ENCODE data around the gene CRYBB1. TPM values are rescaled to one million over a fixed set of nuclear protein-coding genes. Genes with fewer than 3 reads are reported as not detected.

The CRYBB1 gene
- total RNA-seq, 4 donors from 2014 or later = 0.42 TPM; not detected in 3

DNA sequence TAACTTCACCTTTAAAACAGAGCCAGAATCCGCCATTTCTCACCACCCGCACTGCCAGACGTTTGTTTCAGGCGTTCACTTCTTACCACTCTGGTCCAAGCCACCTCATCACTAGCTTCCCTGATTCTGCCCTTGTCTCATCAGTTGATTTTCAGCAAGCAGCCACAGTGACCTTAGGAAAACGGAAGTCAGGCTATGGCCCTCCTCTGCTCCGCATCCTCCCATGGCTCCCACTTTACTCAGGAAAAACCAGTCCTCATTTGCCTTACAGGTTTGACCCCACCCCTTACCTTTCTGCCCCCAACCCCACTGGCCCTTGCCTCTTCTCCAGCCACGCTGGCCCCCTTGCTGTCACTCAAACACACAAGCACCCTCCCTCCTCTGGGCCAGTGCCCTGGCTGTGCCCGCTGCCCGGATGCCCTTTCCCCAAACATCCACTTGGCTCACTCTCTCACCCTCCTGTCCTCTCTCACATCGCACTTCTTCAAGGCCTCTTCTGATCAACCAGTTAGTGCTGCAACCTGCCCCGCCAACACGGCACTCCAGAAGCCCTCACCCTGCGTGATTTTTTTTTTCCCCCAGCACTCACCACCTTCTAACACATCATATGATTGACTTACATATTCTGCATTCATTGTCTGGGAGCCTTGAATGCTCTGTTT lies 46.8 kb downstream of the CRYBB1 start:
- WGBS, 2 donors = 82 to 89% methylated on average over 13 of the region's 13 CpGs
- no peak for TF ChIP-seq POLR2A (IDR thresholded peaks at IDR 0.05)
- TF ChIP-seq, protein P1, sequence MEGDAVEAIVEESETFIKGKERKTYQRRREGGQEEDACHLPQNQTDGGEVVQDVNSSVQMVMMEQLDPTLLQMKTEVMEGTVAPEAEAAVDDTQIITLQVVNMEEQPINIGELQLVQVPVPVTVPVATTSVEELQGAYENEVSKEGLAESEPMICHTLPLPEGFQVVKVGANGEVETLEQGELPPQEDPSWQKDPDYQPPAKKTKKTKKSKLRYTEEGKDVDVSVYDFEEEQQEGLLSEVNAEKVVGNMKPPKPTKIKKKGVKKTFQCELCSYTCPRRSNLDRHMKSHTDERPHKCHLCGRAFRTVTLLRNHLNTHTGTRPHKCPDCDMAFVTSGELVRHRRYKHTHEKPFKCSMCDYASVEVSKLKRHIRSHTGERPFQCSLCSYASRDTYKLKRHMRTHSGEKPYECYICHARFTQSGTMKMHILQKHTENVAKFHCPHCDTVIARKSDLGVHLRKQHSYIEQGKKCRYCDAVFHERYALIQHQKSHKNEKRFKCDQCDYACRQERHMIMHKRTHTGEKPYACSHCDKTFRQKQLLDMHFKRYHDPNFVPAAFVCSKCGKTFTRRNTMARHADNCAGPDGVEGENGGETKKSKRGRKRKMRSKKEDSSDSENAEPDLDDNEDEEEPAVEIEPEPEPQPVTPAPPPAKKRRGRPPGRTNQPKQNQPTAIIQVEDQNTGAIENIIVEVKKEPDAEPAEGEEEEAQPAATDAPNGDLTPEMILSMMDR (IDR thresholded peaks at IDR 0.05) = no peak
- intact Hi-C loops (cut with DNase I; ENCODE audit: low total_unique reads) = no loop called here

DNA sequence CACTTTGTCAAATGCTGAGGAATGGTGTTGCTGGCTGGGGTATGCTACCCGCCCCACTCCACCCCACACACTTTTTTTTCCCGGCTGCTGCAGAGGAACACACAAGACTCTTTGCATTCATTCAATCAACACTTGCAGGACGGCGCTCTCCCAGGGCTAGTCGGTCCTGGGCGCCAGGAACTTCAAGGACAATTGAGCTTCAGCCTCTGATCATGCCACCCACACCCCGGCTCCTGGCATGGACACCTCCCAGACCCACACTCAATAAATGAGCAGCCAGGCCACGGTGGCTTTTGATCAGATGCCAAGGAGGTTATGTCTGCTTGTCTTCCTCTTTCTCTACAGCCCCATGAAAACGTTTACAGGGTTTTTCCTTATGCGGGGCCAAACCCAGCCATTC lies 47.7 kb downstream of the CRYBB1 start:
- no peak for DNase-seq (ENCODE audit: low spot score in 2 of 2)
- H3K4me3 ChIP-seq (ENCODE audit: low read depth, poor library complexity, severe bottlenecking) = no peak overlapping the region
- intact Hi-C loops (cut with DNase I; ENCODE audit: low total_unique reads) = no loop called here
- WGBS, 2 donors = 33 to 38% methylated on average over 10 of the region's 10 CpGs
- no peak for TF ChIP-seq POLR2A (IDR thresholded peaks at IDR 0.05)
- TF ChIP-seq, protein P1 (IDR thresholded peaks at IDR 0.05) = no peak

More for the DNA sequence above, 46.8 kb downstream of the CRYBB1 start:
- H3K4me3 ChIP-seq (ENCODE audit: low read depth, poor library complexity, severe bottlenecking) = no peak overlapping the region
- DNase-seq (ENCODE audit: low spot score in 2 of 2) = no peak

DNA sequence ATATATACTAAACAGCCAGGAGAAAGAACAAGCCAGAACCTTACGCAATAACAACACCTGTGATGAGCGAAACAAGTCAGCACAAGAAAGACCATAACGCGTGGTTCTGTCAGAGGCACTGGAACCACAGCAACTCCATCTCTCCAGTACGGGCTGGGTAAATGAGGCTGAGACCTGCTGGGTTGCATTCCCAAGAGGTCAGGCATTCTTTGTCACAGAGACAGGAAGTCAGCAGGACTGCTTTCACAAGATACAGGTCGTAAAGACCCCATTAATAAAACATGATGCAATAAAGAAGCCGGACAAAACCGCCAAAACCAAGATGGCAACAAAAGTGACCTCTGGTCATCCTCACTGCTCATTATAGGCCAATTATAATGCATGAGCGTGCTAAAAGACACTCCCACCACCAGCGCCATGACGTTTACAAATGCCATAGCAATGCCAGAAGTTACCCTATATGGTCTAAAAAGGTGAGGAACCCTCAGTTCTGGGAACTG lies 49.6 kb downstream of the CRYBB1 start:
- 47 to 49% methylated on average over 11 of the region's 11 CpGs for WGBS, 2 donors
- no peak overlapping the region for H3K4me3 ChIP-seq (ENCODE audit: low read depth, poor library complexity, severe bottlenecking)
- DNase-seq (ENCODE audit: low spot score in 2 of 2) = peak in 1 of 2 donors; percentile 50

DNA sequence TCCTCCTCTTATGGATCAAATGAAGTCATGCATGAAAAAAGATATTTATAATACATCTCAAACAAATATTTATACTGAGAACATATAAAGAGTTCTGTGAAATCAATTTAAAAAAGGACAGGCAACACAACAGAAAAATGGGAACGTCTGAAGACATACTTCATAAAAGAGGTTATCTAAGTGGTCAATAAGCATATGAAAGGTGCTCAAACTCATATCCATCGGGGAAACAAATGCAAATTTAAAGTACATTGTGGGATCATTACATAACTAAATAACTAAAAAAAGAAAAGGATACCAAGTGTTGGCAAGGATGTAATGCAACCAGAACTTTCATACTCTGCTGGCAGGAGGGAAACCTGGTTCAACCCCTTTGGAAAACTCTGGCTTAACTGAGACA lies 50.2 kb downstream of the CRYBB1 start:
- intact Hi-C loops (cut with DNase I; ENCODE audit: low total_unique reads) = no loop called here
- no peak for TF ChIP-seq POLR2A (IDR thresholded peaks at IDR 0.05)
- TF ChIP-seq, protein P1 (IDR thresholded peaks at IDR 0.05) = no peak
- DNase-seq (ENCODE audit: low spot score in 2 of 2) = no peak
- no peak overlapping the region for H3K4me3 ChIP-seq (ENCODE audit: low read depth, poor library complexity, severe bottlenecking)
- WGBS, 2 donors = 39 to 55% methylated on average over 2 of the region's 2 CpGs

More for the DNA sequence above, 49.6 kb downstream of the CRYBB1 start:
- no peak for TF ChIP-seq POLR2A (IDR thresholded peaks at IDR 0.05)
- TF ChIP-seq, protein P1 (IDR thresholded peaks at IDR 0.05) = no peak
- intact Hi-C loops (cut with DNase I; ENCODE audit: low total_unique reads) = no loop called here

DNA sequence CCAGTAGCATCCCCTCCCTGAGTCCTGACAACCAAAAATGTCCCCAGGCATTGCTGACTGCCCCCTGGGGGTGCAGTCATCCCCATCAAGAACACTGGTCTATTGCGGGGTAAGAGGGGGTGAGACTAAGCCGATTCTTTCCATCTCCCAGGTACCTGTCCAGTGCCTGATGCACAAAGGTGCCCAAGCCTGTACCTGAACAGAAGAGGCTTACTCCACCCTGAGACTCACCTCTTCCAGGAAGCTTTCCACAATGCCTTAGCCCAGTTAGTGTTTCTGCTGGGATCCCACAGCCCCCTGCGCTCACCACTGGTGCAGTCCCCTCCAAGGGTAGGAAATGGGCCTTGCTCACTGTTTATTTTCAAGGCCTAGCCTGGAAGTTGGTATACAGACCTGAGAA lies 50.8 kb downstream of the CRYBB1 start:
- DNase-seq (ENCODE audit: low spot score in 2 of 2) = no peak
- TF ChIP-seq, protein P1 (IDR thresholded peaks at IDR 0.05) = no peak
- no peak for TF ChIP-seq POLR2A (IDR thresholded peaks at IDR 0.05)
- intact Hi-C loops (cut with DNase I; ENCODE audit: low total_unique reads) = no loop called here
- 87 to 91% methylated on average over 3 of the region's 3 CpGs for WGBS, 2 donors
- H3K4me3 ChIP-seq (ENCODE audit: low read depth, poor library complexity, severe bottlenecking) = no peak overlapping the region

DNA sequence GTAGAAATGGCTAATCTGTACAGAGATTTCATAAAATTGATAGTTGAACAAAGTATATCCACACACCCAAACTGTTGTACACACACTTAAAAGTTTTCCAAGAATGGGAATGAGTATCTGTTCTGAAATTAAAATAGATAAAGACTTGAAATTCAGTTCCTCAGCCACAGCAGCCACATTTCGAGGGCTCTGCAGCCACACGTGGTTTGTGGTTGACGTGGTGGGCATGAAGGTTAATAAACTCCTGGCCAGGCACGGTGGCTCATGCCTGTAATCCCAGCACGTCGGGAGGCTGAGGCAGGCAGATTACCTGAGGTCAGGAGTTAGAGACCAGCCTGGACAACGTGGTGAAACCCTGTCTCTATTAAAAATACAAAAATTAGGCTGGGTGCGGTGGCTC lies 51.9 kb downstream of the CRYBB1 start:
- H3K4me3 ChIP-seq (ENCODE audit: low read depth, poor library complexity, severe bottlenecking) = no peak overlapping the region
- no peak for DNase-seq (ENCODE audit: low spot score in 2 of 2)
- 80 to 82% methylated on average over 8 of the region's 8 CpGs for WGBS, 2 donors
- no peak for TF ChIP-seq POLR2A (IDR thresholded peaks at IDR 0.05)
- TF ChIP-seq, protein P1 (IDR thresholded peaks at IDR 0.05) = no peak
- intact Hi-C loops (cut with DNase I; ENCODE audit: low total_unique reads) = no loop called here
